8988T (cell line): Measurements from ENCODE around the gene CNPPD1.

Experiments
- DNase-seq: peaks from one replicate; pipeline ENCODE4 v3.0.0; 2011

Gene CNPPD1

DNA sequence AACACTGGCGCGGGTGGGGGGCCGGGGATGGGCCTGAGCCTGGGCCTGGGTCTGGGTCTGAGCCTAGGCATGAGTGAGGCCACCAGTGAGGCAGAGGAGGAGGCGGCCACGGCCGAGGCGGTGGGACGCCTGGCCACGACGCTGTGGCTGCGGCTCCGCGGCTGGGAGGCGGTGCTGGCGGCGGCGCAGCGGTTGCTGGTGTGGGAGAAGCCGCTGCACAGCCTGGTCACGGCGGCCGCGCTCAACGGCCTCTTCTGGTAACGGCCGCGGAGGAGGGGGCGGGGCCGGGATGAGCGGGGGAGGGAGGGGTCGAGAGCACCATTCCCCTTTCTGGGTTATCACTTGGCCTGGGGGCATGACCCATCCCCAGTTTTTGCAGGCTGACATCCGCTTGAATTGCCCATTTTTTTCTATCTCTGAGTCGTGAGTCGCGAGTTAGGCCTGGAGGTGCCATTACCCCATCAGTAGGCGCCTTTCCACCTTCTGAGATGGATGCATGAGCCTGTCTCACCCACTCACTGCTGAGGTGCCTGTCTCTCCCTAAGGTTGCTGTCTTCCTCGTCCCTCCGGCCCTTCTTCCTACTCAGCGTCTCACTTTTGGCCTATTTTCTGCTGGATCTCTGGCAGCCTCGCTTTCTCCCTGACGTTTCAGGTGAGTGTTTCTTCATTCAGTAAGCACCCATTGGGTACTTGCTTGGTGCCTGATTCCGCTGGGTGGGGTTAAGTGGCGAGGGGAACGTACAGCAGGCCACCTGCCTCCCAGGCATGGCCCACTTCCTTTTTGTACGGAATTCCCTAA lies 1.9 kb upstream of the CNPPD1 start:
- DNase-seq: no peak

- DNase-seq: peak; percentile 94
These were observed 1.0 kb upstream of the CNPPD1 start, which contains the start of gene RETREG2 for GRCh38 chr2:219177552-219178376. Gene RETREG2, plus strand, starts transcription at chr2:219178275. Its CDS starts 78 bp downstream, at chr2:219178353.

DNA sequence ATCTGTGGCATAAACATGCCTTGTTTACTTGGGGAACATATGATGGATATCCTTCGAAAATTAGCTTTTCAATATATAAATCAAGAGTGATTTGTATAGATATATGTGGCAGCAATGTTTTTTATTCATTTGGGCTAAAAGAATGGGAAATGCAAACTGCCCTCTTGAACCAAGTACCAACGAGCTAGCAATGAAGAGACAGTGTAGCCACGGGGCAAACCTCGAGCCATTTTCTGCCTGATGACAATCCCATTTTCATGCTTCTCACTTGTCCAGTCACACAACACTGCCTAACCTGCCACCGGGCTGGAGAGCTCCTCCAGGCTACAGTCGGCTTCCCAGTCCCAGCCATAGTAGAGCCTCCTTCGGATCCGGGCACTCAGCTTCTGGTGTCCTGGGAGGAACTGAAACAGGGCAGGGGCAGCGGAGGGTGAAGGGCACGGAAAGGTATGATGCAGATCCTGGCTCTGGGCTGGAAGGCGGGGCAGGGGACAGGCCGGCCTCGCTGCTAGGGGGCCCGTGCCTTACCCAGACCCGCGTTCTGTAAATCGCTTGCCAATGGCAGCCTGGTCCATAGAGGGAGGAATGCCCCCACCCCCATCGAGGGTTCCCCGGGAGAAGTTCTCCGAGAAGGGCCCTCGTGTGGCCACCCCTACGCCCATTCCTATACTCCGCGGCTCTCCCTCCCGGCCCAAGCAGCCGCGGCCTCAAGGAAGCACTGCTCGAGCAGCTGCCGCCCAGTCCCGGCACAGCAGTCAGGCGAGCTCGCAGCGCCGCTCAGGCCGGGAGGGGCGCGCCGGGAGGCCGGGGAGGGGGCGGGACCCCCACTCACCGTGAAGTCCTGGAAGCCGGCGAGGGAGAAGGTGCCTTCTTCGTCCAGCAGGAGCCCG lies 552 bp downstream of the CNPPD1 start:
- peak; percentile 41 for DNase-seq

DNA sequence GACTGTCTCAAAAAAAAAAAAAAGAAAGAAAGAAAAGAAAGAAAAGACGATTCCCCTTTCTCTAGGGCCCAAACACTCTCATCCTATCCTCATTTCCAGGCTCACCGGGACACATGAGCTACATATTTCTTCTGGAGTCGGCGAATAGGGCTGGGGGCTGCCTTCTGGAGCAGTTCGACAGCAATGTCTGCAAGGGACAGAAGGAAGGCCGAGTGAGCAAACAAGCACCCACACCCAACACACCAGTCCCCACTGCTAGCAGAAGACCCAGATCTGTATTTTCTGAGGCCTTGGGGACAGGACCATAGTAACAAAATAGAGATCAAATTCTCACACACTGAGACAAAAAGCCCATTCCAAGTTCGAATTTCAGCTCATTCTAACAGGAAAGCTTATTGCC lies 1.2 kb downstream of the CNPPD1 start:
- no peak for DNase-seq

DNA sequence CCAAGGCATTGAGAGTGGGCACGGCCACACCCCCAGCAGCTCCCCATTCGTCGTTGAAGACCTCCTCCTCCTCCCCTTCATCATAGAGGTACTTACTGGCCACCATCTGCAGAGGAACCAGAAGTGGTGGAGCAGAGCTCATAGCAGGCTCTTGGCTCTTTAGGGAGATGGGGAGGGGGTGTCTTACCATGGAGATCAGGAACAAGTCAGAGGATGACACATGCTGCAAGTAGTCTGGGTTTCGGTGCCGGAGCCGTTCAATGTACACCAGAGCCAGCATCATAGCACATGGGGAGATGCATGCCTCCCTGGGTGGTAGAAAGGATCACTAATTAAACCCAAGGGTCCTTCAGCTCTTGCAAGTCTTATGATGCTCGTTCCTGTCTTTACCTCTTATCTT lies 1.9 kb downstream of the CNPPD1 start:
- DNase-seq: no peak

- no peak for DNase-seq
These were observed 2.6 kb downstream of the CNPPD1 start for GRCh38 chr2:219174146-219174545.

DNA sequence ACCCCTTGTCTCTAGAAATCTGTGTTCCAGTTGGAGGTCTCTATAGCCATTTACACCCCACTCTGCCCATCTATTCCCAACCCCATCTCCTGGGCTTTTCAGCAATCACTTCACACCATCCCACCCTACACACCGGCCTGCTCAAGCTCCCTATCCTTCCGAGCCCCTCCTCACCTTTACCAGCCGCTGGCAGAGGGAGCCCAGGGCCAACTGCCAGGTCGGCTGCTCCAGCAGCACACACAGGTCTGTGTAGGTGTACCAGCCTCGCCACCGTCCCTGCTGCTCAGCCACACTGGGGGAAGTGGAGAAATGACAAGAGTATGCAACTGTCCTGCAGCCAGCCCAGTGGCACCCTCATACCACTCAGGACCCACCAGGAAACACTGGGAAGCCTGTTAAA lies 3.5 kb downstream of the CNPPD1 start:
- no peak for DNase-seq

- no peak for DNase-seq
These were observed 4.2 kb downstream of the CNPPD1 start for GRCh38 chr2:219172231-219173154.

- peak; percentile 61 for DNase-seq
These were observed 5.5 kb downstream of the CNPPD1 start for GRCh38 chr2:219171231-219171651.

GRCh38 chr2:219169930-219170654 lies 6.6 kb downstream of the CNPPD1 start, which contains the start of gene SLC23A3:
Gene SLC23A3, minus strand, starts transcription at chr2:219170029. Its CDS starts 45 bp downstream, at chr2:219169984.
- DNase-seq: no peak

- DNase-seq: no peak
These were observed 7.8 kb downstream of the CNPPD1 start for GRCh38 chr2:219168932-219169331.

GRCh38 chr2:219168526-219168925 lies 8.2 kb downstream of the CNPPD1 start:
- DNase-seq: no peak

GRCh38 chr2:219167997-219168396 lies 8.7 kb downstream of the CNPPD1 start:
- no peak for DNase-seq

GRCh38 chr2:219165058-219165911 lies 11.4 kb downstream of the CNPPD1 start:
- DNase-seq: no peak

DNA sequence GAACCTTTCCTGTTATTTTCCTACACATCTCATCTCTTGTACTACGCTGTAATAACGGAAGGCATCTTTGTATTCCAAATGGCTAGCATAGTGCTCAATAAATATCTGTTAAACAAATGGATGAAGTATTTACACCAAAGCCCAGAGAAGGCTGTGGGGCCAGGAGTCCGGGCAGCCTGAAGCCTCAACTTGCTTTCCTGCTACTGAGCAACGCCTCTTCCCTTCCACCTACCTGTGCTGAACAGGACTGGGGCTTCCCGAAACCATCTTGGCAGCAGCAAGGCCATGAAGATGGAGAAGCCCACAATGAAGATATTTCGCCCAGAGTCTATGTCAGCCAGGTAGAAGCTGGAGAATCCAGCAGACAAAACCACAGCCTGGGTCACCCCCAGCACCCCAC lies 13.6 kb downstream of the CNPPD1 start:
- no peak for DNase-seq

- DNase-seq: no peak
These were observed 15.6 kb downstream of the CNPPD1 start for GRCh38 chr2:219161097-219161496.

- DNase-seq: peak; percentile 92
These were observed 16.3 kb downstream of the CNPPD1 start, which contains the start of gene NHEJ1 for GRCh38 chr2:219160186-219161017. Gene NHEJ1, minus strand, starts transcription at chr2:219160815. Its CDS starts 2,453 bp downstream, at chr2:219158362.

GRCh38 chr2:219159771-219160185 lies 16.9 kb downstream of the CNPPD1 start:
- no peak for DNase-seq

DNA sequence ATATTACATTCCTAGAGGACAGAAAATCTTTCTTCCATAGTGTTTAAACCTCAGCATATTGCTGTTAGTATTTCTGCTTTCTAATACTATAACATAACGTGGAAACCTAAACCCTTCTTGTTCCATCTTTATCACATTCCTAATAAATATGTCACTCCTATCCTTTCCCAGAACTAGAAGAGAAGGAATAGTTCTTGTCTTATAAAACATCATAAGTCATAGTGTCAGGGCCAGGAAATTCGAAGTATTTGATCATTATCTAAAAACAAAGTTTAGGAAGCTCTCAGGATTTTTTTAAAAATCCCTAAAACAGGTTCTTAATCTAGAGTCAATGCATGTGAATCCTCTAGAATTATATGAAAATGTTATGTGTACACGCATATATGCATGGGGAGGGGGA lies 18.1 kb downstream of the CNPPD1 start:
- DNase-seq: no peak
